ENCODE results near the gene DOK6. TPM values are rescaled to one million over a fixed set of nuclear protein-coding genes. Genes with fewer than 3 reads are reported as not detected.

Gene DOK6
- total and polyA plus RNA-seq, 9 of the 15 experiments (the other 6 are each of a cell fraction or from before 2014, with no cell fraction given): not detected

- Histone ChIP-seq H3K79me2 (ENCODE audit: control insufficient read depth, insufficient read depth, low read length) (no peaks in the 10 kb centered on the region), H3K4me1 (replicated peaks in 1 of 2; ENCODE audit: control insufficient read depth in 2 of 2, insufficient read depth in 2 of 2, low read length in 2 of 2) (no peaks in the 10 kb centered on the region), H2AFZ (ENCODE audit: low read depth, low read length) (no peak overlapping the region), H3K9ac (ENCODE audit: insufficient read depth in 1 of 2, low read depth in 2 of 2, low read length in 2 of 2) (no peak overlapping the region), H3K4me3 (no peak overlapping the region), H3K27me3 (ENCODE audit: control insufficient read depth in 2 of 2, insufficient read depth in 2 of 2, low read length in 2 of 2) (no peaks in the 10 kb centered on the region), H3K4me2 (ENCODE audit: insufficient read depth, low read length) (no peak overlapping the region), H3K27ac (ENCODE audit: extremely low read depth, low read depth, low read length) (no peak overlapping the region), H4K20me1 (replicated peaks; ENCODE audit: control insufficient read depth, insufficient read depth, low read length) (no peaks in the 10 kb centered on the region), H3K9me1 (ENCODE audit: control insufficient read depth, insufficient read depth, low read length) (no peaks in the 10 kb centered on the region), H3K9me3 (replicated peaks; ENCODE audit: control insufficient read depth, insufficient read depth, low read depth, low read length) (no peaks in the 10 kb centered on the region), H3K36me3 (ENCODE audit: control insufficient read depth, insufficient read depth, low read length) (no peaks in the 10 kb centered on the region)
- no TSS peak for BruUV-seq (replicated peaks)
- no peak for FAIRE-seq
- ATAC-seq: no peak
- intact Hi-C loops (cut with micrococcal nuclease) (no loop called here), in situ Hi-C loops (cut with MboI) (no loop called here)
- DNase-seq (ENCODE audit: extremely low read depth in 1 of 4, low spot score in 3 of 4): no peak
- TF ChIP-seq PBX2 (CRISPR knock-in tag; IDR thresholded peaks at IDR 0.05; ENCODE audit: low read depth): no peak
- 0 out of 2 replicates have a peak, but pooled peaks have one; percentile 40 for TF ChIP-seq PBX2 (tag; conservative IDR thresholded peaks at IDR 0.05; ENCODE audit: low read depth)
- TF ChIP-seq MTA3 (IDR thresholded peaks at IDR 0.05; ENCODE audit: borderline replicate concordance): no peak
- POLR2A ChIA-PET: no interaction called here
- CTCF ChIA-PET (ENCODE audit: low intra/inter-chr PET ratio): no interaction called here
- 8% methylated on average over 5 of the region's 5 CpGs for WGBS (ENCODE audit: insufficient coverage, low coverage, missing lambda C conversion rate)
These were observed 327.4 kb downstream of the DOK6 start for GRCh38 chr18:69727912-69728572.
